ENCODE results near the gene ZNF282. TPM values are rescaled to one million over a fixed set of nuclear protein-coding genes. Genes with fewer than 3 reads are reported as not detected.

The ZNF282 gene
- total RNA-seq, 4 donors from 2014 or later, result 16.8 to 24.1 (median 23.0) TPM

DNA sequence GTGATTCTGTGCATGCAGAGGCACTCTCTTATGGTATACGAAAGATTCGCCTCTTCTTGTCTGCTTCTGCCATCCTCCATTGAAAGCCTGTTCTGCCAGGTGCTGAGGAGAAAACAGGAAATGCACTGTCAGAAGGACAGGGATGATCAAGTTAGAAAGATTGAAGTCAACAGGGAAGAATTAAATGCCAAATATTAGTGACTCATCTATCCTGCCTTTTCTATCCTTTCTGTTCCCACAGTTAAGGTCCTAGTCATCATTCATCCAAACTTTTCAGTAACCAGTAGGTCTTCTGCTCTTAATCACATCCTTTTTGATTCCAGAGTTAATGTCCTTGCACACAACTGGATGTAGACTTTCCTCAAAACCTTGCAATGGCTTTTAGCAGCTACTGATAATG, 61.8 kb downstream of the ZNF282 start:
- Histone ChIP-seq H3K4me3 (no peak overlapping the region), H3K27me3 (no peaks in the 10 kb centered on the region), H3K27ac (no peak overlapping the region), H3K9me3 (no peaks in the 10 kb centered on the region), H3K4me1 (peaks cover 10 to 38% of the 10 kb centered on the region in 2 donors), H3K36me3 (peaks cover 0 to 36% of the 10 kb centered on the region in 2 donors)
- intact Hi-C loops (cut with DNase I; ENCODE audit: low total_unique reads), result no loop called here
- in situ Hi-C loops (cut with MboI; ENCODE audit: low sequenced_read_pairs in 4 of 4), result loop anchor here in 1 of 4 donors (25.0 kb wide), 1 partner anchor 230 kb away; the partner anchor contains the start of gene ZNF746
- ATAC-seq (no peak), DNase-seq (no peak)
- TF ChIP-seq CTCF (IDR thresholded peaks at IDR 0.05 in 4 of 5, conservative IDR thresholded peaks at IDR 0.05 in 1 of 5) (no peak), POLR2A (IDR thresholded peaks at IDR 0.05) (no peak)

DNA sequence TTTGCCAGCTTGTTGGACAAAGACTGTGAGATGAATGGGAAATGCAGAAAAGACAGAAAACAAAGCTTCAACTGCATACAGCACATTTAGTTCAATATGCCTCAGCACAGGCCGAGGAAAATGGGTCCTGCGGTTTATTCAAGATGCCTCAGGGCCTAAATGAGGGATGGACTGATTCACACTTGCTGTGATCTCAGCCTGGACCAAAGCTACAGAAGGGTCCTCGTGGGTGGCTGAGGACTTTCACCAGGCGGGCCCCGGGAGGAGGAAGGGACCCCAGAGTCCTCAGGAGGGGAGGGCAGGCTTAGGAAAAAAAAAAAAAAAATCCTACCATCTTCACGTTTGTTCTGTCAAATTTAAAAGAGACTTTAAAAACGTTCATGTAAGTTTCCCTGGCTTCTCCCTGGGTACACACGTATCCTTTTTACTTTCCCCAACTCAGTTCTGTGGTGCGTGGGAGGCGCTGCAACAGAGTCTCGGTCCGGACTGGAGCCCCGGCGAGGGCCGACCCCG, 66.0 kb downstream of the ZNF282 start:
- no peaks in the 10 kb centered on the region for H3K9me3 ChIP-seq
- ATAC-seq (peak; percentile 8 to 19), DNase-seq (no peak)
- H3K4me1 ChIP-seq, result peaks cover 12 to 18% of the 10 kb centered on the region in 2 donors
- H3K4me3 ChIP-seq, result peak overlapping the region; percentile 59 to 83 (median 62)
- intact Hi-C loops (cut with DNase I; ENCODE audit: low total_unique reads), result loop anchor here (5.0 kb wide), 2 partner anchors 161 to 236 kb away; partner anchors contain the start of gene ZNF746
- TF ChIP-seq POLR2A (IDR thresholded peaks at IDR 0.05) (no peak), CTCF (IDR thresholded peaks at IDR 0.05 in 4 of 5, conservative IDR thresholded peaks at IDR 0.05 in 1 of 5) (no peak)
- H3K27me3 ChIP-seq, result no peaks in the 10 kb centered on the region
- in situ Hi-C loops (cut with MboI; ENCODE audit: low sequenced_read_pairs in 4 of 4), result loop anchor here in 1 of 4 donors (25.0 kb wide), 1 partner anchor 226 kb away; the partner anchor contains the start of gene ZNF746
- peaks cover 0 to 7% of the 10 kb centered on the region in 2 donors for H3K36me3 ChIP-seq
- peak overlapping the region; percentile 76 to 92 (median 85) for H3K27ac ChIP-seq

DNA sequence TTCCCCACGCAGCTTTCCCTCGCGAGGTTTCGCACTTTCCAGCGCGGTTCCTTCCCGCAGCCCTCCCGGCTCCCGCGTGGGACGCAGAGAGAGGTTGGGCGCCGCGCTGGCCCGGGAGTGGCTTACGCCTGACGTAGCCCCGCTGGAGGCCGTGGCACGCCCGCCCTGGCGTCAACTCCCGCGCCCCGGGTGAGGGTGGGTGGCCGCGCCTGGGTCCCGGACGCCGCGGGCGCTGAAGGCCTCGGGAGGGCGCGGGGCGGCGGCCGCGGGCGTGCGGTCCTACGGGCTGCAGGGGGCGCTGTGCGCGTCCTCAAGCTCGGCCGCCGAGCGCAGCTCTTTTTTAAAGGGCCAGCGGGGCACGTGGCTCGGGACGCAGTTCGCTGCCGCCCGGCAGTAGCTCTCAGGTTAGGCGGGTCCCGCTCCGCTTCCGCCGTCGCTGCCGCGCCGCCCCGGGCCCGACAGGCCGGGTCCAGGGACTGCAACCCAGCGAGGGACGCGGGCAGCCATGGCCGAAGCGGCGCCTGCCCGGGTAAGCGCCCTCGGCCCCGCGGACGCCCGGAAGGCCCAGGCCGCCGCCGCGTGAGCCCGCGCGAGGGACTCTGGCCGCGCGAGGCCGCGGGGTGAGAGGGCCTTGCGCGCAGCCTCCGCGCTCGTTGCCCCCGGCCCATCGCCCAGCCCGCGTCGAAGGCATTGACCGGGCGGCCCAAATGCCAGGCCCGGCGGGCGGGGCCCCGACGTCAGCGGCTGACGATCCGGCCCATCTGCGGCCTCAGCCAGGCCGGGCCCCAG, 66.7 kb downstream of the ZNF282 start, which contains the start of gene ZNF783:
Gene ZNF783 (plus strand): TSS at position 368 of the 789 bp plus-strand sequence. CDS start 138 bp downstream, at position 506.
- intact Hi-C loops (cut with DNase I; ENCODE audit: low total_unique reads) (loop anchor here (1.0 to 5.0 kb wide), 5 partner anchors 23 to 235 kb away; partner anchors contain the start of genes ZNF212 and ZNF746), in situ Hi-C loops (cut with MboI; ENCODE audit: low sequenced_read_pairs in 4 of 4) (loop anchor here in 1 of 4 donors (25.0 kb wide), 1 partner anchor 225 kb away; the partner anchor contains the start of gene ZNF746)
- Histone ChIP-seq H3K9me3 (no peaks in the 10 kb centered on the region), H3K27ac (peak within 1 kb of the TSS; percentile 76 to 92 (median 85)), H3K36me3 (peaks cover 0 to 14% of the 10 kb centered on the region in 2 donors), H3K27me3 (no peaks in the 10 kb centered on the region), H3K4me1 (peaks cover 12 to 18% of the 10 kb centered on the region in 2 donors), H3K4me3 (peak within 1 kb of the TSS; percentile 59 to 83 (median 62))
- TF ChIP-seq POLR2A (IDR thresholded peaks at IDR 0.05) (peak; percentile 64 to 66), CTCF (IDR thresholded peaks at IDR 0.05 in 4 of 5, conservative IDR thresholded peaks at IDR 0.05 in 1 of 5) (peak; percentile 73 to 96 (median 94))
- ATAC-seq, result peak; percentile 92 to 94
- peak; percentile 71 to 84 for DNase-seq

GRCh38 chr7:149266451-149266850, 71.1 kb downstream of the ZNF282 start:
- no peak for TF ChIP-seq POLR2A (IDR thresholded peaks at IDR 0.05)
- TF ChIP-seq CTCF (IDR thresholded peaks at IDR 0.05 in 4 of 5, conservative IDR thresholded peaks at IDR 0.05 in 1 of 5), result no peak
- H3K36me3 ChIP-seq, result peaks cover 0 to 45% of the 10 kb centered on the region in 2 donors
- H3K27me3 ChIP-seq, result no peaks in the 10 kb centered on the region
- no peaks in the 10 kb centered on the region for H3K9me3 ChIP-seq
- in situ Hi-C loops (cut with MboI; ENCODE audit: low sequenced_read_pairs in 4 of 4) (loop anchor here in 1 of 4 donors (25.0 kb wide), 1 partner anchor 221 kb away; the partner anchor contains the start of gene ZNF746), intact Hi-C loops (cut with DNase I; ENCODE audit: low total_unique reads) (no loop called here)
- H3K4me3 ChIP-seq, result no peak overlapping the region
- peaks cover 6 to 14% of the 10 kb centered on the region in 2 donors for H3K4me1 ChIP-seq
- DNase-seq (no peak), ATAC-seq (no peak)
- no peak overlapping the region for H3K27ac ChIP-seq

All from gastrocnemius medialis (tissue), 4 donors.